Stimulated activated effector memory CD8-positive, alpha-beta T cell treated with anti-CD3 and anti-CD28 coated beads, Interleukin-12 subunit alpha, Interleukin-12 subunit beta, amount 100 ng/mL, for 72 hours (primary cell): ENCODE data around the gene WDPCP.
"Not testable (repeated sequence)": the region's sequence is repeated elsewhere in the genome, so short reads cannot be mapped to it uniquely, and the experiment has no call there.

Source experiments
- ATAC-seq: fragments of 150-1000 bp; cut with Tn5 transposase; 2 replicates; pipeline ENCODE4 v1.10.0; 2021
- DNase-seq, 2 donors: peaks; one replicate each; pipeline ENCODE4 v3.0.0; 2021 to 2022; ENCODE audit warnings: low spot score in 2 of 2
- H3K27ac Mint-ChIP-seq: one replicate; pipeline ENCODE4 v1.8.0; 2022; ENCODE audit warnings: mild to moderate bottlenecking, mixed read lengths
- H3K36me3 Mint-ChIP-seq: one replicate; pipeline ENCODE4 v1.8.0; 2022; ENCODE audit warnings: mild to moderate bottlenecking, mixed read lengths
- H3K4me1 Mint-ChIP-seq: one replicate; pipeline ENCODE4 v1.8.0; 2022; ENCODE audit warnings: mixed read lengths
- H3K4me3 Mint-ChIP-seq: one replicate; pipeline ENCODE4 v1.8.0; 2022; ENCODE audit warnings: mild to moderate bottlenecking, mixed read lengths
- H3K9me3 Mint-ChIP-seq: one replicate; pipeline ENCODE4 v1.8.0; 2022; ENCODE audit warnings: mixed read lengths

Gene WDPCP

DNA sequence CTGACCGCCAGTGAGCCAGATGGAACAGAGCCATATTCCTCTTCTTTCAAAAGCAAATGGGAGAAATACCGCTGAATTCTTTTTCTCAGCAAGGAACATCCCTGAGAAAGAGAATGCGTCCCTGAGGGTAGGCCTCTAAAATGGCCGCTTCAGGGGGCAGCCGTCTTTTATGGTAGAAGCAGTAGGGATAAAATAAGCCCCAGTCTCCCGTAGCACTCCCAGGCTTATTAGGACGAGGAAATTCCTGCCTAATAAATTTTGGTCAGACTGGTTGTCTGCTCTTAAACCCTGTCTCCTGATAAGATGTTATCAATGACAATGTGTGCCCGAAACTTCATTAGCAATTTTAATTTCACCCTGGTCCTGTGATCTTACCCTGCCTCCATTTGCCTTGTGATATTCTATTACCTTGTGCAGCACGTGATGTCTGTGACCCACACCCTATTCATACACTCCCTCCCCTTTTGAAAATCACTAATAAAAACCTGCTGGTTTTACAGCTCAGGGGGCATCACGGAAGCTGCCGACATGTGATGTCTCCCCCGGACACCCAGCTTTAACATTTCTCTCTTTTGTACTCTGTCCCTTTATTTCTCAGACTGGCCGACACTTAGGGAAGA lies 14.4 kb downstream of the WDPCP start:
- not testable (repeated sequence) for DNase-seq, ATAC-seq, H3K9me3 Mint-ChIP-seq, H3K27ac Mint-ChIP-seq, H3K4me3 Mint-ChIP-seq, H3K36me3 Mint-ChIP-seq, H3K4me1 Mint-ChIP-seq

- not testable (repeated sequence) for H3K9me3 Mint-ChIP-seq, H3K27ac Mint-ChIP-seq, DNase-seq, H3K36me3 Mint-ChIP-seq, H3K4me3 Mint-ChIP-seq, ATAC-seq, H3K4me1 Mint-ChIP-seq
Observed at GRCh38 chr2:63573026-63573425, 15.3 kb downstream of the WDPCP start.

DNA sequence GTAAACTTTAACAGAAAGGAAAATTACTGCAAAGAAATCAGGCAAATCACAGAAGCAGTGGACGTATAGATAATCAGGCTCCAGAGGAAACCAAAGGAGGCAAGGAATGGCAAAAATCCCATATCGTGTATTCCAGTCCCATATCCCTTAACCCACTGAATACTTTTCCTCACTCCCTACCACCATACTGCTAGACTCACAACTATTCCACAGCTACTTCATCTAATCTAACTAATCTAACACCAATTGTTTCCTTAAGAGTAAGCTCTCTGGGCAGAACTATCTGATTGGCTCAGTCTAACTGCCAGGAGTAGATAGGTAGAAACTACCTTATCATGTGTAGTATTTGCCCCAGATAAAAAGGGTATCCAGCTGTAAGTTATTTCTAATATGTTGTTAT lies 16.3 kb downstream of the WDPCP start:
- H3K36me3 Mint-ChIP-seq = no peaks in the 10 kb centered on the region
- peaks cover 12% of the 10 kb centered on the region for H3K9me3 Mint-ChIP-seq
- no peak overlapping the region for H3K27ac Mint-ChIP-seq
- no peak for DNase-seq
- no peak overlapping the region for H3K4me3 Mint-ChIP-seq
- ATAC-seq = no peak
- H3K4me1 Mint-ChIP-seq = no peaks in the 10 kb centered on the region

- no peaks in the 10 kb centered on the region for H3K4me1 Mint-ChIP-seq
- H3K36me3 Mint-ChIP-seq = no peaks in the 10 kb centered on the region
- H3K4me3 Mint-ChIP-seq = no peak overlapping the region
- DNase-seq (no peak), ATAC-seq (no peak)
- H3K27ac Mint-ChIP-seq = no peak overlapping the region
- H3K9me3 Mint-ChIP-seq = peaks cover 12% of the 10 kb centered on the region
Observed at GRCh38 chr2:63571291-63571690, 17.0 kb downstream of the WDPCP start.

GRCh38 chr2:63569740-63570139 lies 18.5 kb downstream of the WDPCP start:
- H3K9me3 Mint-ChIP-seq = peaks cover 12% of the 10 kb centered on the region
- no peaks in the 10 kb centered on the region for H3K36me3 Mint-ChIP-seq
- ATAC-seq (peak; percentile 28), DNase-seq (no peak)
- no peak overlapping the region for H3K4me3 Mint-ChIP-seq
- no peaks in the 10 kb centered on the region for H3K4me1 Mint-ChIP-seq
- H3K27ac Mint-ChIP-seq = no peak overlapping the region

- ATAC-seq (no peak), DNase-seq (no peak)
- H3K9me3 Mint-ChIP-seq = peaks cover 7% of the 10 kb centered on the region
- H3K36me3 Mint-ChIP-seq = no peaks in the 10 kb centered on the region
- no peak overlapping the region for H3K27ac Mint-ChIP-seq
- H3K4me1 Mint-ChIP-seq = peaks cover 4% of the 10 kb centered on the region
- H3K4me3 Mint-ChIP-seq = no peak overlapping the region
Observed at GRCh38 chr2:63562751-63563150, 25.5 kb downstream of the WDPCP start.

- DNase-seq, ATAC-seq, H3K27ac Mint-ChIP-seq, H3K36me3 Mint-ChIP-seq, H3K4me3 Mint-ChIP-seq: not testable (repeated sequence)
- H3K9me3 Mint-ChIP-seq = peaks cover 13% of the 10 kb centered on the region
- peaks cover 14% of the 10 kb centered on the region for H3K4me1 Mint-ChIP-seq
Observed at GRCh38 chr2:63558922-63559321, 29.4 kb downstream of the WDPCP start.

- not testable (repeated sequence) for H3K36me3 Mint-ChIP-seq, DNase-seq, ATAC-seq, H3K4me3 Mint-ChIP-seq, H3K27ac Mint-ChIP-seq
- H3K4me1 Mint-ChIP-seq = peaks cover 14% of the 10 kb centered on the region
- peaks cover 13% of the 10 kb centered on the region for H3K9me3 Mint-ChIP-seq
Observed at GRCh38 chr2:63557819-63558218, 30.5 kb downstream of the WDPCP start.

GRCh38 chr2:63555931-63556330 lies 32.3 kb downstream of the WDPCP start:
- no peak for ATAC-seq
- Mint-ChIP-seq H3K4me3 (no peak overlapping the region), H3K9me3 (peaks cover 13% of the 10 kb centered on the region), H3K27ac (no peak overlapping the region), H3K36me3 (no peaks in the 10 kb centered on the region), H3K4me1 (peaks cover 14% of the 10 kb centered on the region)
- DNase-seq = no peak

GRCh38 chr2:63555299-63555698 lies 33.0 kb downstream of the WDPCP start:
- Mint-ChIP-seq H3K9me3 (peaks cover 13% of the 10 kb centered on the region), H3K36me3 (no peaks in the 10 kb centered on the region), H3K27ac (no peak overlapping the region), H3K4me1 (peaks cover 14% of the 10 kb centered on the region), H3K4me3 (no peak overlapping the region)
- ATAC-seq = no peak
- DNase-seq = no peak

DNA sequence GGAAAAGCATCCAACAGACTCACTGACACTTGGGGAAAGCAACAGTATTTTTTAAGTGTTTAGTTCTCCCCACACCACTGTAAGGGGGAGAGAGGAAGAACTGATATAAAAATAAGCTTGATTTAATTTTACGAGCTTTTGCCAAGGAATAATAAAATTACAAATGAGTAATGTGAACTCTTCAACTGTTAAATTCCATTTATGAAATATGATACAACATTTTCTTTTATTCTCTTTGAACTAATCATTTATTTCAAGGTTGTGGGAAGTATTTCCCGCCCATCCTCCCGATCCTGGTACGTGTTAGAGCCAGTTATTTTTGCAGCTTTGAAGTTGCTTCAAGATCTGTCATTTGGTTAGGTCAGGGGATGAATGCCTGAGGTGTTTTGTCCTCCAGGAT lies 35.2 kb downstream of the WDPCP start:
- no peaks in the 10 kb centered on the region for H3K36me3 Mint-ChIP-seq
- no peak overlapping the region for H3K27ac Mint-ChIP-seq
- no peak overlapping the region for H3K4me3 Mint-ChIP-seq
- peaks cover 13% of the 10 kb centered on the region for H3K4me1 Mint-ChIP-seq
- DNase-seq (no peak), ATAC-seq (no peak)
- peaks cover 13% of the 10 kb centered on the region for H3K9me3 Mint-ChIP-seq

- Mint-ChIP-seq H3K36me3 (no peaks in the 10 kb centered on the region), H3K9me3 (peaks cover 3% of the 10 kb centered on the region), H3K27ac (no peak overlapping the region), H3K4me3 (no peak overlapping the region), H3K4me1 (no peaks in the 10 kb centered on the region)
- ATAC-seq = no peak
- no peak for DNase-seq
Observed at GRCh38 chr2:63545023-63545422, 43.3 kb downstream of the WDPCP start.

GRCh38 chr2:63544017-63544627 lies 44.2 kb downstream of the WDPCP start:
- peaks cover 3% of the 10 kb centered on the region for H3K9me3 Mint-ChIP-seq

DNA sequence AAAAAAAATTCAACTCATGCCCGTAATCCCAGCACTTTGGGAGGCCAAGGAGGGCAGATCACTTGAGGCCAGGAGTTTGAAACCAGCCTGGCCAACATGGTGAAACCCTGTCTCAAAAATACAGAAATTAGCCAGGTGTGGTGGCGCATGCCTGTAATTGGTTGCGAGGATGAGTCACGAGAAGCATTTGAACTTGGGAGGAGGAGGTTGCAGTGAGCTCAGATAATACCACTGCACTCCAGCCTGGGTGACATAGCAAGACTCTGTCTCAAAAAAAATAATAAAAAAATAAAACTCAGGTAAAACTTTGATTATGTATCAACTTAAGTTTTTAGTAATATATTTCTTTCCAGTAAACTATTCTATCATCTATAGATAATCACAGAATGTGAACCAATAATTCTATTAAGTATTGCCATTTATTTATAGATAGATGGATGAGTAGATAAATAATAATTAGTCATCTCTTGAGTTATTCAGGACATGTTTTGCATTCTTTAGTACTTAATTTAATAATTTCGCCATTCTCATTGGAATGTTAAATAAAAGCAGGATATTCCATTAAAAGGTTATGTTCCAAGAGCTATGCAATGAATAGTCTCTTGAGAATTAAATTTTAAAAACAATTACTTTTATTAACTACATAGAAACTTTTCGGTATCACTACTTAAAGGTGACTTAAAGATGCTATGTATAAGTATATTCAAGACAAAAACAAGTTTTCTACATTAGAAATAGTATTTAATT lies 48.7 kb downstream of the WDPCP start:
- H3K4me3 Mint-ChIP-seq = no peak overlapping the region
- H3K9me3 Mint-ChIP-seq = peaks cover 4% of the 10 kb centered on the region
- DNase-seq = no peak
- H3K36me3 Mint-ChIP-seq = no peaks in the 10 kb centered on the region
- H3K4me1 Mint-ChIP-seq = no peaks in the 10 kb centered on the region
- no peak overlapping the region for H3K27ac Mint-ChIP-seq
- ATAC-seq = no peak

More at GRCh38 chr2:63544017-63544627, 44.2 kb downstream of the WDPCP start:
- DNase-seq (no peak), ATAC-seq (no peak)
- no peaks in the 10 kb centered on the region for H3K4me1 Mint-ChIP-seq
- no peaks in the 10 kb centered on the region for H3K36me3 Mint-ChIP-seq
- no peak overlapping the region for H3K4me3 Mint-ChIP-seq
- no peak overlapping the region for H3K27ac Mint-ChIP-seq

DNA sequence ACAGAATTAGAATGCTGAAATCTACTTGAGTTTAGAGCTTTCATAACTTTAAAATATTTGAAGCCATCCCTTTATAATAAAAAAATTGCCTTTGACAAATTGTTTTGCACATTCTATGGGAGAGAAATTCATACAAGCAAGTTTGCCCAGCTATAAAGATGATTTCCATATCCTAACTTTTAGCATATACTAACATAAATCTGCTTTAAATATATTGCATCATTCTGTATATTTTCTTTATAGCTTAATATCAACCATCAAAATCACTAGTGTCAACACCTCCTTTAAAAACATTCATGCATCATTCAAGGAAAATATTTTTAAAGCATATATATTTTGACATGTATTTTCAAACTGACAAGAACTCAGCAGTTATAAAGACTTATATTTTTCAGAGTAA lies 49.9 kb downstream of the WDPCP start:
- Mint-ChIP-seq H3K27ac (no peak overlapping the region), H3K4me1 (peaks cover 5% of the 10 kb centered on the region), H3K36me3 (no peaks in the 10 kb centered on the region), H3K4me3 (no peak overlapping the region), H3K9me3 (peaks cover 8% of the 10 kb centered on the region)
- DNase-seq (no peak), ATAC-seq (no peak)

DNA sequence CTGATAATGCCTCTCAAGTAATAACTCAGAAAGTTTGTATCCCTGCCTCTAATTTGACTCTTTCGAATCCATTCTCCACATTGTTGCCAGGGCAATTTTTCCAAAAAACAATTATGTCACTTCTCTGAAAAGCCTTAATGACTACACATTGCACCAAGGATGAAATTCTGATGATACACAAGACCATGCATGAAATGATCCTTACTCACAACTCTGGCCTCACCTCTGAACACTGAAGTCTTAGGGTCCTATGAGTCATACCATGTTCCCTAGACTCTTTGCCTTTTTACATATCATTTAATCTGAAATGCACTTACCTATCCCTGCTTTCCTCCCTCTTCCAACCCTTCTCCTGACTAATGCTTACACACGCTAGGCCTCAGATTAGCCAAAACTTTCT lies 51.0 kb downstream of the WDPCP start:
- no peak overlapping the region for H3K27ac Mint-ChIP-seq
- no peak overlapping the region for H3K4me3 Mint-ChIP-seq
- H3K9me3 Mint-ChIP-seq = peaks cover 12% of the 10 kb centered on the region
- DNase-seq (no peak), ATAC-seq (no peak)
- no peaks in the 10 kb centered on the region for H3K36me3 Mint-ChIP-seq
- H3K4me1 Mint-ChIP-seq = peaks cover 6% of the 10 kb centered on the region
